ENCODE measurements around the gene ITPKB.

DNA sequence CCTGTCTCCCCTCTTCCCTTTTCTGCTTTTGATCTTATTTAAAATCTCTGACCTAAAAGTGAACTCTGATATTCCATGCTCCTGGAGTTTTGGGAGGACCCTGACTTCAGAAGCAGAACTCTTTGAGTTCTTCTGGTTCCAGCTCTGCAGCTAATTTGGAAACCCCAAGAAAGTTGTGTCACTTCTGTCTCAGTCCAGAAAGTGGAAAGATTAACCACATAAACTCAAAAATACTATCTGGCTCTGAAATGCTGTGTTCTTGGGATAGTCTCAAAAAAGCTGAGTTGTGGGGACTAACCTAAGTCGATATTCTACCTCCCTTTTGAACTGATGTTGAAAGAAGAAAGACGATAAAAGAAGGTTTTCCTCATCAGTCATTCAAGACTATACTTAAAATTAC lies 59.8 kb downstream of the ITPKB start:
- TF ChIP-seq, protein P1, sequence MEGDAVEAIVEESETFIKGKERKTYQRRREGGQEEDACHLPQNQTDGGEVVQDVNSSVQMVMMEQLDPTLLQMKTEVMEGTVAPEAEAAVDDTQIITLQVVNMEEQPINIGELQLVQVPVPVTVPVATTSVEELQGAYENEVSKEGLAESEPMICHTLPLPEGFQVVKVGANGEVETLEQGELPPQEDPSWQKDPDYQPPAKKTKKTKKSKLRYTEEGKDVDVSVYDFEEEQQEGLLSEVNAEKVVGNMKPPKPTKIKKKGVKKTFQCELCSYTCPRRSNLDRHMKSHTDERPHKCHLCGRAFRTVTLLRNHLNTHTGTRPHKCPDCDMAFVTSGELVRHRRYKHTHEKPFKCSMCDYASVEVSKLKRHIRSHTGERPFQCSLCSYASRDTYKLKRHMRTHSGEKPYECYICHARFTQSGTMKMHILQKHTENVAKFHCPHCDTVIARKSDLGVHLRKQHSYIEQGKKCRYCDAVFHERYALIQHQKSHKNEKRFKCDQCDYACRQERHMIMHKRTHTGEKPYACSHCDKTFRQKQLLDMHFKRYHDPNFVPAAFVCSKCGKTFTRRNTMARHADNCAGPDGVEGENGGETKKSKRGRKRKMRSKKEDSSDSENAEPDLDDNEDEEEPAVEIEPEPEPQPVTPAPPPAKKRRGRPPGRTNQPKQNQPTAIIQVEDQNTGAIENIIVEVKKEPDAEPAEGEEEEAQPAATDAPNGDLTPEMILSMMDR (IDR thresholded peaks at IDR 0.05; ENCODE audit: borderline replicate concordance, extremely low read depth, low read length, poor library complexity, severe bottlenecking), result no peak
- TF ChIP-seq EZH2 (IDR thresholded peaks at IDR 0.05; ENCODE audit: borderline replicate concordance, low read depth, low read length, severe bottlenecking), result no peak

Data from DND-41 (cell line).